Esophagus muscularis mucosa (tissue), 2 donors: ENCODE data around the gene WDR38.

Experiments
- EP300 ChIP-seq: sonication (generic); formaldehyde crosslinking; IDR thresholded peaks from one replicate; pipeline ENCODE4 v1.6.1; 2017; ENCODE audit warnings: antibody characterized with exemption
- POLR2A ChIP-seq: fragments of 450-650 bp; IDR thresholded peaks from one replicate; pipeline ENCODE4 v1.6.1; 2017; ENCODE audit warnings: antibody characterized with exemption, moderate library complexity, mild to moderate bottlenecking, low read depth

GRCh38 chr9:124852121-124852828 lies 985 bp upstream of the WDR38 start:
- TF ChIP-seq EP300 (no peak), POLR2A (no peak)
